HG03457 (cell line): ENCODE results near the gene GTF3C1.
"Not testable (repeated sequence)": the region's sequence is repeated elsewhere in the genome, so short reads cannot be mapped to it uniquely, and the experiment has no call there.

Source experiments
- ATAC-seq: cut with Tn5 transposase; IDR thresholded peaks from one replicate; pipeline ENCODE4 v1.9.1; 2021; ENCODE audit warnings: moderate number of reproducible peaks; ENCODE audit not compliant: unreplicated experiment

GTF3C1 gene

GRCh38 chr16:27449434-27450195 is 100.1 kb downstream of the GTF3C1 start:
- peak; percentile 49 for ATAC-seq

DNA sequence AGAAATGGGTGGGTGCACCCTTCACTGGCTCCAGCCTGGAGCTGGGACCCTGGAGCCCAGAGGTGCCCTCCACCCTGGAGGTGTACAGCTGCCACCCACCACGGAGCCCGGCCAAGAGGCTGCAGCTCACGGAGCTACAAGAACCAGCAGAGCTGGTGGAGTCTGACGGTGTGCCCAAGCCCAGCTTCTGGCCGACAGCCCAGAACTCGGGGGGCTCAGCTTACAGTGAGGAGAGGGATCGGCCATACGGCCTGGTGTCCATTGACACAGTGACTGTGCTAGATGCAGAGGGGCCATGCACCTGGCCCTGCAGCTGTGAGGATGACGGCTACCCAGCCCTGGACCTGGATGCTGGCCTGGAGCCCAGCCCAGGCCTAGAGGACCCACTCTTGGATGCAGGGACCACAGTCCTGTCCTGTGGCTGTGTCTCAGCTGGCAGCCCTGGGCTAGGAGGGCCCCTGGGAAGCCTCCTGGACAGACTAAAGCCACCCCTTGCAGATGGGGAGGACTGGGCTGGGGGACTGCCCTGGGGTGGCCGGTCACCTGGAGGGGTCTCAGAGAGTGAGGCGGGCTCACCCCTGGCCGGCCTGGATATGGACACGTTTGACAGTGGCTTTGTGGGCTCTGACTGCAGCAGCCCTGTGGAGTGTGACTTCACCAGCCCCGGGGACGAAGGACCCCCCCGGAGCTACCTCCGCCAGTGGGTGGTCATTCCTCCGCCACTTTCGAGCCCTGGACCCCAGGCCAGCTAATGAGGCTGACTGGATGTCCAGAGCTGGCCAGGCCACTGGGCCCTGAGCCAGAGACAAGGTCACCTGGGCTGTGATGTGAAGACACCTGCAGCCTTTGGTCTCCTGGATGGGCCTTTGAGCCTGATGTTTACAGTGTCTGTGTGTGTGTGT is 100.9 kb downstream of the GTF3C1 start:
- ATAC-seq = no peak

DNA sequence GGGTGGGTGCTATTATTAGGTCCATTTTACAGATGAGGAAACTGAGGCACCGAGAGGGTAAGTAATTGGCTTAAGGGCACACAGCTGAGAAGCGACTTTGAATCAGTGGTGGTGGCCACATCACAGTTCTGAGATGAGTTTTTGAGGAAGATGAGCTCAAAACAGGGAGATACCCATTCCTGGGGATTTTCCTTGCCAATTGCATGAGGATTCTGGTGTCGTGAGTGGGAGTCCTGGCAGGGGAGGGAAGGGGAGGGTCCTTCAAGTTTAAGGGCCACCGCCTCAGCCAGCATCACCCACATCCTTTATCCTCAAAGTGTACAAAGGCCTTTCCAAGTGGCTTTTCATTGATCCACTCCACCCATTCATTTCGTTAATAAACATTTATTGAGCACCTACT is 102.4 kb downstream of the GTF3C1 start:
- no peak for ATAC-seq

DNA sequence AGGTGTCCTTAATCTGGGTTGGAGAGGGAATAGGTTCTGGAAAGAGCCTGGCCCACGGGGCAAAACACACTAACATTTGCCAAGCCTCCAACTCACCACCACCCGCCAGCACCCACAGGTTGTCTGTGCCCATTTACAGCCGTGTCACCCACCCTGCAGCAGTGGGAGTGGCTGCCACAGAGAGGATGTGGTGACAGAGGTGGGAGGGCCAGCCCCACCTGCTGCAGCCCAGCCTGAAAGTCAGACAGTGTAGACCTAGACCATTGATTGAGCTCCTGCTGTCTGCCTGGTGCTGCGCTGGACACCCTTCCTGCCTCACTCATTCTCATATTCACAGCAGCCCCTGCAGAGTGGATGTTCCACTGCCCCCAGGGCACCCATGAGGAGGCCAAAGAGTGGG is 103.0 kb downstream of the GTF3C1 start:
- no peak for ATAC-seq

DNA sequence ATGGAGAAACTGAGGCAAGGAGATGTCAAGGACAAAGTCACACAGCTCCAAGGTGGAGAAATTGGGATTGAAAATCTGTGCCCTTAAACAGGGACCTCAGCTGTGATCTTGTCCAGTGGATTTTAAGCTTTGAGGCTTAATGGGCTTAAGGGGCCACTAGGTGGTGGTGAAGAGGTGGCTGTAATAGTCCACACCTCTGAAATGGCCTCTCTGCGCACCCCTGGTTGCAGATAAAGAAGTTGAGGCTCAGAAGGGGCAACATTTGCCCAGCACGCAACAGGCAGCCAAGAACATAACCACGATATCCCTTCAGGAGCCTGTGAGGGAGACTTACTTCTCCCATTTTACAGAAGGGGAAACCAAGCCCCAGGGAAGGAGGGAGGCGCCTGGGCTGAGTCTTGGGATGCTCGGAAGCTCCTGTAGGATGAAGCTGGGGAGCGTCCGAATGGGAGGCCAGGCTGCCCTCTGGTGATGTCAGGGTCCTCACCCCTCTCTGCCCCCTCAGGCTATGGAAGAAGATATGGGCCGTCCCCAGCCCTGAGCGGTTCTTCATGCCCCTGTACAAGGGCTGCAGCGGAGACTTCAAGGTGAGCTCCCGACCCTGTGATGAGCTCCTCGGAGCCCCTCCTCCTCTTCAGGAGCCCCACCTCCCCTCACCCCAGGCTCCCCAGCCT is 104.1 kb downstream of the GTF3C1 start:
- ATAC-seq = no peak

DNA sequence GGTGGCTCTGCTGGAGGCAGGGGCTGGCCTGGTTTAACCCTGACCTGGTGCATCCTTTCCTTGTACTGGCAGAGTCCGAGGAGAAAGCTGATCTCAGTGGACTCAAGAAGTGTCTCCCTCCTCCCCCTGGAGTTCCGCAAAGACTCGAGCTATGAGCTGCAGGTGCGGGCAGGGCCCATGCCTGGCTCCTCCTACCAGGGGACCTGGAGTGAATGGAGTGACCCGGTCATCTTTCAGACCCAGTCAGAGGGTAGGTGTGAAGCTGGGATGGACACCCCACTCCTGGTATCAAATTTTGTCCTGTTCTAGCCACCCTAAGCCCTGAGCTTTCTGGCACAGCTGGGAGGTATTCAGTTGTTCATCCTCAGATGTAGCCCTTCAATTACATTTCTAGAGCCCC is 105.2 kb downstream of the GTF3C1 start:
- no peak for ATAC-seq

DNA sequence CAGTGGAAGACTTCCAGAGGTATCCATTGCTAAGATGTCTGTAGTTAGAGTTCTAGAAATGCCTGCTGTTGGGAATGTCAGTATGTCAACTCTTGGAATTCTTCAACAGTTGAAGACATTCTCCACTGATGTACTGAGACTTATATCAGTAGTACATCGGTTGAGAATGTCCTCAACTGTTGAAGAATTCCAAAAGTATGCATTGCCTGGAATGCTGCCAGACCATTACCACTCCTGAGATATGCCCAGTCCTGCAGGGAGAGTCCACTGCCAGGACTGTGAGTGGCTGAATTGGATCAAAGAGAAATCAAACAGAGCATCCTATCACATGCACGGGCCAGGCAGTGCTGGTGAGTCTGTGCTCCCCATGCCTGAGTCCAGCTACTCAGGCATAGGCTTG is 105.7 kb downstream of the GTF3C1 start:
- no peak for ATAC-seq

GRCh38 chr16:27441998-27442397 is 107.7 kb downstream of the GTF3C1 start:
- ATAC-seq = no peak

DNA sequence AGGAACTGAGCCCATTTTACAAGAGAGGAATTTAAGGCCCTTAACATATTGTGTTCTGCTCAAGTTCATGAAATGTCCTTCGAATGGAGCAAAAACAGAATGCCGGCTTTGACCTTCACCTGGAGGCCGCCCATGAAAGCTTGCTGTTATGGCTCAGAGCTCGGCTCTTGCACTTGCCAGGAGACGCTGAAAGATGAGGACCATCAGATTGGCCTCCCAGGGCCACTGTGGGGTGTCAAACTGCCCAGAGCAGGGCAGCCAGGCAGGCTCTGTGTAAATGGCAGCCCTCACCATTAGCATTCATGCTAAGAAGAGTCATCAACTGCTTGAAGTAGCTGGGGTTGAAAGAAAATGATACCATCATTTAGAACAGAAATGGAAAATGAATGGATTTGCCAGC is 108.4 kb downstream of the GTF3C1 start:
- no peak for ATAC-seq

DNA sequence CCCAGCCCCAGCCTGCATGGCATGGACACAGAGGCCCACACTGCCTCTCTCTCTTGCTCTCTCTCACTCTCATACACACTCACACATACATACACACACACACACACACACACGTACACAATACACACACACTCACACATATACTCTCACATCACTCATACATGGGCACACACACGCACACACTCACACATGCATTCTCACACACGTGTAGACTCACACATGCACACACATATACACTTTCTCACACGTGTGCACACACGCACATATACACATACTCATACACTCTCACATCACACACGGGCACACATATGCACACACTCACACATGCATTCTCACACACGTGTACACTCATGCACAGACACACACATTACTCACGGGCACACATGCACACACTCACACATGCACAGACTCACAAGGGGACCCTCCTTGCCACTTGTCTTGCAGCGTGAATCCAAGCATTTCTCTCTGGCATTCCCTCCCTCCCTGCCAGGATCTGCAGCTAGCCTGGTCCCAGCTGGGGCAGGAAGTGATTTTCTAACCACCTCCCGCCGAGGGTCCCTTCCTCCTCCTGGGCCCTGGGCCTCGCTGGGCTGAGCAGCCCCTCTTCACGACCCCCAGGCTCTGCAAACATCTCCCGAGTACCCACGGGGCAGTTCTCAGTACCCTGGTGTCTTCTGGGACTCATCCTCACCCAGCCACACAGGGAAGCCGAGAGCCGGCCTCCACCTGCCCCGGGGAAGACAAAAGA is 110.3 kb downstream of the GTF3C1 start:
- ATAC-seq = no peak

DNA sequence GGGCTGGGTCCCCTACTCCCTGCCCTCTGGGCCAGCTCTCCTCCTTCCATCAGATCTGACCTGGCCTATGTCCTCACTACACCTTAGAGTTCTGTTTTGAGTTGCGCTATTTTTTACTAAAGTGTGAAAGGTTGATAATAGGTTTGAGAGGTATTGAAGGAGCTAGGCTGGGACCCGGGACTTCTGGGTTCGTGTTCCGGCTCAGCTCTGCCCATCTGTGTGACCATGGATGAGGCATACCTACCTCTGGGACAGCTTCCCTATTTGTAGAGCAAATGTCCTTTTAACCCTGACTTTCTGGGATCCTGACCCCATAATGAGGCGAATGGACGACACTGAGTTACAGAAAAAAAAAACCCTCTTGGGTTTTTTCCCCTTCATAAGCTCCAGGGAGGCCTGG is 111.8 kb downstream of the GTF3C1 start:
- ATAC-seq = no peak

GRCh38 chr16:27436921-27437650 is 112.6 kb downstream of the GTF3C1 start:
- no peak for ATAC-seq

- ATAC-seq = no peak
These were observed 113.6 kb downstream of the GTF3C1 start for GRCh38 chr16:27436065-27436464.

GRCh38 chr16:27435146-27435545 is 114.6 kb downstream of the GTF3C1 start:
- ATAC-seq = not testable (repeated sequence)

- no peak for ATAC-seq
These were observed 115.3 kb downstream of the GTF3C1 start for GRCh38 chr16:27434141-27435051.

DNA sequence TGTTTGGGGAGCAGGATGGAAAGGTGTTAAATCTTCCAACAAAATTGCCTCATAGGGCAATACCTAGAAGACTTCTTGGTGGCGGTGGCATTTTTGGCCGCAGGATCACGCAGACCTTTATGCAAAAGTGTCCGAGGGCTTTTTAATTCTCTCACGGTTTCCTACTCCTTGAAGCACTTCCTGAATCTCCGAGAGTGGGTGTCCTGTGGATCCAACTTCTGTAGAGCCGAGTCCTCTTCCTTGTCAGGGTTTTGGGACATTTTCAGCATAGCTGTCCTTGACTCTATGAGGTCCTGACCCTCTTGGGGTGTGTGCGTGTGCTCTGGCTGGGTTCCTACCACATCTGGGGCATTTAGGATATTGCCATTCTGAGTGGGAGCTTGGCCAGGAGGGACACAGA is 116.1 kb downstream of the GTF3C1 start:
- ATAC-seq = no peak

GRCh38 chr16:27433191-27433590 is 116.5 kb downstream of the GTF3C1 start:
- not testable (repeated sequence) for ATAC-seq

DNA sequence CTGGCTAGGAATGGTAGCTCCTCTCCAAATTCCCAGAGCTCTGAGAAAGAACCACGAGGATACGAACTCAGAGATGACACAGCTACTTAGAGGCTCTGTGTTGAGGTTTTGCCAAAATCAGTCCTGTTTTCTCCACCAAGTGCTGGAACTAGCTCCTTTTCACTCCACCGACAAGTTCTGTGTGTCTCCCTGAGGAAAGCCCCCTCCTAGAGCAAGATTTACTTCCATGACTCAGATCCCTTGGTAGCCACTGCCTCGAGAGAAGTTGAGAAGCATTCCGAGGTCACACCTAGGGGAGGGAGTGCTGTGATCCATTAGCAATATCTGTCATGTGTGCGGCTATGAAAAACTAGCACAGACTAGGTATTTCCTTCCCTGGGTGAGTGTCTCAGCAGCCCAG is 117.2 kb downstream of the GTF3C1 start:
- no peak for ATAC-seq
